A549 (cell line): ENCODE data around the gene OR51F1.

ENCODE experiments used
- BHLHE40 ChIP-seq: IDR thresholded peaks from 2 replicates; pipeline ENCODE4 v1.6.1; 2012; ENCODE audit warnings: low read depth, low read length, inconsistent platforms
- CBX2 ChIP-seq: fragments of 200-600 bp; sonication (generic); IDR thresholded peaks from 2 replicates; pipeline ENCODE4 v1.6.1; 2016; ENCODE audit warnings: low read depth, mild to moderate bottlenecking, borderline replicate concordance
- CEBPB ChIP-seq, 2 experiments: fragments of >200 bp in 1 of 2; sonication (Bioruptor Twin) in 1 of 2; formaldehyde crosslinking in 1 of 2; IDR thresholded peaks; 2 replicates each; pipeline ENCODE4 v1.6.1; 2012 to 2016
- CTCF ChIP-seq: fragments of >200 bp; sonication (Bioruptor Twin); formaldehyde crosslinking; IDR thresholded peaks from 3 replicates; pipeline ENCODE4 v1.5.1; 2016
- EP300 ChIP-seq, 2 experiments: fragments of >200 bp; sonication (Bioruptor Twin); formaldehyde crosslinking; IDR thresholded peaks; 2 replicates in 1 of 2; 3 replicates in 1 of 2; pipeline ENCODE4 v1.6.1; 2016 to 2017
- NFE2L2 ChIP-seq: fragments of 150-350 bp; conservative IDR thresholded peaks from 2 replicates; pipeline ENCODE4 v1.6.1; 2014; ENCODE audit warnings: low read length
- PBX3 ChIP-seq: IDR thresholded peaks from 2 replicates; pipeline ENCODE4 v1.6.1; 2012
- POLR2A ChIP-seq: IDR thresholded peaks from 2 replicates; pipeline ENCODE4 v1.6.1; 2012; ENCODE audit warnings: mild to moderate bottlenecking, low read length
- USF2 ChIP-seq: fragments of 450-650 bp; IDR thresholded peaks from 2 replicates; pipeline ENCODE4 v1.6.1; 2014; ENCODE audit warnings: antibody characterized with exemption
- TF ChIP-seq, protein P1 (sequence below): fragments of 150-350 bp; IDR thresholded peaks from 2 replicates; pipeline ENCODE4 v1.6.1; 2014; ENCODE audit warnings: low read depth, mild to moderate bottlenecking, low read length
- TF ChIP-seq, protein P2 (sequence below): fragments of 250-450 bp; sonication (Bioruptor Pico); IDR thresholded peaks from 2 replicates; pipeline ENCODE4 v1.5.0; 2020; ENCODE audit warnings: low read depth, mild to moderate bottlenecking, moderate library complexity

- TF ChIP-seq POLR2A (no peak), BHLHE40 (no peak), USF2 (no peak), CTCF (no peak), CEBPB (IDR thresholded peaks at IDR 0.05) (no peak), PBX3 (no peak), EP300 (IDR thresholded peaks at IDR 0.05) (no peak), NFE2L2 (no peak), CBX2 (no peak)
- TF ChIP-seq, protein P1, sequence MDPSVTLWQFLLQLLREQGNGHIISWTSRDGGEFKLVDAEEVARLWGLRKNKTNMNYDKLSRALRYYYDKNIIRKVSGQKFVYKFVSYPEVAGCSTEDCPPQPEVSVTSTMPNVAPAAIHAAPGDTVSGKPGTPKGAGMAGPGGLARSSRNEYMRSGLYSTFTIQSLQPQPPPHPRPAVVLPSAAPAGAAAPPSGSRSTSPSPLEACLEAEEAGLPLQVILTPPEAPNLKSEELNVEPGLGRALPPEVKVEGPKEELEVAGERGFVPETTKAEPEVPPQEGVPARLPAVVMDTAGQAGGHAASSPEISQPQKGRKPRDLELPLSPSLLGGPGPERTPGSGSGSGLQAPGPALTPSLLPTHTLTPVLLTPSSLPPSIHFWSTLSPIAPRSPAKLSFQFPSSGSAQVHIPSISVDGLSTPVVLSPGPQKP = no peak
- TF ChIP-seq, protein P2, sequence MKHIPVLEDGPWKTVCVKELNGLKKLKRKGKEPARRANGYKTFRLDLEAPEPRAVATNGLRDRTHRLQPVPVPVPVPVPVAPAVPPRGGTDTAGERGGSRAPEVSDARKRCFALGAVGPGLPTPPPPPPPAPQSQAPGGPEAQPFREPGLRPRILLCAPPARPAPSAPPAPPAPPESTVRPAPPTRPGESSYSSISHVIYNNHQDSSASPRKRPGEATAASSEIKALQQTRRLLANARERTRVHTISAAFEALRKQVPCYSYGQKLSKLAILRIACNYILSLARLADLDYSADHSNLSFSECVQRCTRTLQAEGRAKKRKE (CRISPR knock-in tag) = no peak
Observed at GRCh38 chr11:4769838-4770237, at the start of gene OR51F1.
